CD4-positive, alpha-beta T cell treated with Interleukin-6 for 4 hours (primary cell): ENCODE data around the gene FIBCD1.

Experiments
- DNase-seq: peaks from one replicate; pipeline ENCODE4 v3.0.0-alpha.2; 2020; ENCODE audit warnings: mixed read lengths

FIBCD1 gene

GRCh38 chr9:130852801-130853200, 86.2 kb downstream of the FIBCD1 start:
- DNase-seq = no peak
